PC-3 (cell line): ENCODE measurements around the gene AP4E1.
"Not testable (repeated sequence)": the region's sequence is repeated elsewhere in the genome, so short reads cannot be mapped to it uniquely, and the experiment has no call there.

ENCODE experiments used
- EZH2phosphoT487 ChIP-seq: fragments of 300-600 bp; sonication (generic); IDR thresholded peaks from 2 replicates; pipeline ENCODE4 v1.6.1; 2018; ENCODE audit warnings: mild to moderate bottlenecking, antibody characterized with exemption, low read length, borderline replicate concordance
- TF ChIP-seq, protein P1 (sequence below): fragments of 300-600 bp; sonication (generic); conservative IDR thresholded peaks from 2 replicates; pipeline ENCODE4 v1.5.1; 2017; ENCODE audit warnings: antibody characterized with exemption, low read depth, mild to moderate bottlenecking, low read length

DNA sequence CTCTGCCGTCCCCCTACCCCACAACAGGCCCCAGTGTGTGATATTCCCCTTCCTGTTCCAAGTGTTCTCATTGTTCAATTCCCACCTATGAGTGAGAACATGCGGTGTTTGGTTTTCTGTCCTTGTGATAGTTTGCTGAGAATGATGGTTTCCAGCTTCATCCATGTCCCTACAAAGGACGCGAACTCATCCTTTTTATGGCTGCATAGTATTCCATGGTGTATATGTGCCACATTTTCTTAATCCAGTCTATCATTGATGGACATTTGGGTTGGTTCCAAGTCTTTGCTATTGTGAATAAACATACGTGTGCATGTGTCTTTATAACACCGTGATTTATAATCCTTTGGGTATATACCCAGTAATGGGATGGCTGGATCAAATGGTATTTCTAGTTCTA lies 46.4 kb downstream of the AP4E1 start:
- TF ChIP-seq, protein P1, sequence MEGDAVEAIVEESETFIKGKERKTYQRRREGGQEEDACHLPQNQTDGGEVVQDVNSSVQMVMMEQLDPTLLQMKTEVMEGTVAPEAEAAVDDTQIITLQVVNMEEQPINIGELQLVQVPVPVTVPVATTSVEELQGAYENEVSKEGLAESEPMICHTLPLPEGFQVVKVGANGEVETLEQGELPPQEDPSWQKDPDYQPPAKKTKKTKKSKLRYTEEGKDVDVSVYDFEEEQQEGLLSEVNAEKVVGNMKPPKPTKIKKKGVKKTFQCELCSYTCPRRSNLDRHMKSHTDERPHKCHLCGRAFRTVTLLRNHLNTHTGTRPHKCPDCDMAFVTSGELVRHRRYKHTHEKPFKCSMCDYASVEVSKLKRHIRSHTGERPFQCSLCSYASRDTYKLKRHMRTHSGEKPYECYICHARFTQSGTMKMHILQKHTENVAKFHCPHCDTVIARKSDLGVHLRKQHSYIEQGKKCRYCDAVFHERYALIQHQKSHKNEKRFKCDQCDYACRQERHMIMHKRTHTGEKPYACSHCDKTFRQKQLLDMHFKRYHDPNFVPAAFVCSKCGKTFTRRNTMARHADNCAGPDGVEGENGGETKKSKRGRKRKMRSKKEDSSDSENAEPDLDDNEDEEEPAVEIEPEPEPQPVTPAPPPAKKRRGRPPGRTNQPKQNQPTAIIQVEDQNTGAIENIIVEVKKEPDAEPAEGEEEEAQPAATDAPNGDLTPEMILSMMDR: not testable (repeated sequence)
- not testable (repeated sequence) for TF ChIP-seq EZH2phosphoT487
